ENCODE results near the gene AGTR1. TPM values are rescaled to one million over a fixed set of nuclear protein-coding genes. Genes with fewer than 3 reads are reported as not detected.
"Not testable (repeated sequence)": the region's sequence is repeated elsewhere in the genome, so short reads cannot be mapped to it uniquely, and the experiment has no call there.

The AGTR1 gene
- total RNA-seq, 2 experiments from 2014 or later: not detected

DNA sequence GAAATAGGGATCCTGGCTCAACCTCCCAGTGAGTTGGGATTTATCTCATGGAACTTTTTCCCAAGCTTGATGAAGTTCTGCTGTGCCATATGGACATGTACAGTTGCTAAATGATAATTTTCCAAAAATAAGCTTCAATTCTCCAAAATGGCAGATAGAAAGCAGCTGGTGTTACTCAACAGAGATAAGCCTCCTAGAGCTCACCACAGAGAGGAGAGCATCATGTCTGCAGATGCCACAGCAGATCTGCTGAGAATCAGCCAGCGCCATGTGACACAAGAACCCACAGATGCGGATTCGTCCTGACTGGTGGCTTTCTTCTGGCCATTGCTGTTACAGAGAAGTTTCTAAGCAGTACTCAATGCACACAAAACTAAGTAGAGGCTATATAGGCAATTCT, 50.6 kb downstream of the AGTR1 start:
- POLR2A ChIA-PET: no interaction called here
- Mint-ChIP-seq H3K4me1 (ENCODE audit: low read depth) (no peaks in the 10 kb centered on the region), H3K27me3 (no peaks in the 10 kb centered on the region), H3K4me3 (no peak overlapping the region), H3K36me3 (ENCODE audit: low read depth) (no peaks in the 10 kb centered on the region), H3K27ac (no peak overlapping the region), H3K9me3 (no peaks in the 10 kb centered on the region)
- ATAC-seq (no peak), DNase-seq (no peak)
- intact Hi-C loops (cut with micrococcal nuclease): no loop called here
- CTCF ChIA-PET: interaction anchor here (0.8 kb wide), 1 partner anchor 12 kb away, joined by 3 read pairs; no protein-coding TSS in a partner anchor
- TF ChIP-seq, protein P1, sequence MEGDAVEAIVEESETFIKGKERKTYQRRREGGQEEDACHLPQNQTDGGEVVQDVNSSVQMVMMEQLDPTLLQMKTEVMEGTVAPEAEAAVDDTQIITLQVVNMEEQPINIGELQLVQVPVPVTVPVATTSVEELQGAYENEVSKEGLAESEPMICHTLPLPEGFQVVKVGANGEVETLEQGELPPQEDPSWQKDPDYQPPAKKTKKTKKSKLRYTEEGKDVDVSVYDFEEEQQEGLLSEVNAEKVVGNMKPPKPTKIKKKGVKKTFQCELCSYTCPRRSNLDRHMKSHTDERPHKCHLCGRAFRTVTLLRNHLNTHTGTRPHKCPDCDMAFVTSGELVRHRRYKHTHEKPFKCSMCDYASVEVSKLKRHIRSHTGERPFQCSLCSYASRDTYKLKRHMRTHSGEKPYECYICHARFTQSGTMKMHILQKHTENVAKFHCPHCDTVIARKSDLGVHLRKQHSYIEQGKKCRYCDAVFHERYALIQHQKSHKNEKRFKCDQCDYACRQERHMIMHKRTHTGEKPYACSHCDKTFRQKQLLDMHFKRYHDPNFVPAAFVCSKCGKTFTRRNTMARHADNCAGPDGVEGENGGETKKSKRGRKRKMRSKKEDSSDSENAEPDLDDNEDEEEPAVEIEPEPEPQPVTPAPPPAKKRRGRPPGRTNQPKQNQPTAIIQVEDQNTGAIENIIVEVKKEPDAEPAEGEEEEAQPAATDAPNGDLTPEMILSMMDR (IDR thresholded peaks at IDR 0.05): no peak

DNA sequence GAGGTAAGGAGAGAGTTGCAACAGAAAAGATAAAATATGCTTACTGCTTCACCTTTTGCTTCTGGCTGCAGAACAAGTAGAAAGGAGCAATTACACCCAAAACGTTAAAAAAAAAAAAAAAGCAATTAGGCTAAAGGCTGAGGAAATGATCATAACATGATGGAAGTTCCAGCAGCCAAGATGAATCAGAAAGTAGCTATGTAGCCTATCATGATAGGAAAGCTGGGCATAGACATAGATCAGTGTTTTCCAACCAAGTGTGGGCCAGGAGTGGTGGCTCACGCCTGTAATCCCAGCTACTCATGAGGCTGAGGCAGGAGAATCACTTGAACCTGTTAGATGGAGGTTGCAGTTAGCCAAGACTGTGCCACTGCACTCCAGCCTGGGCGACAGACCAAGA, 52.6 kb downstream of the AGTR1 start:
- ATAC-seq (no peak), DNase-seq (no peak)
- no peaks in the 10 kb centered on the region for H3K4me1 Mint-ChIP-seq (ENCODE audit: low read depth)
- ChIA-PET CTCF (no interaction called here), POLR2A (no interaction called here)
- TF ChIP-seq, protein P1 (IDR thresholded peaks at IDR 0.05): no peak
- no peak overlapping the region for H3K4me3 Mint-ChIP-seq
- intact Hi-C loops (cut with micrococcal nuclease): no loop called here
- no peaks in the 10 kb centered on the region for H3K9me3 Mint-ChIP-seq
- H3K36me3 Mint-ChIP-seq (ENCODE audit: low read depth): no peaks in the 10 kb centered on the region
- H3K27ac Mint-ChIP-seq: no peak overlapping the region
- H3K27me3 Mint-ChIP-seq: no peaks in the 10 kb centered on the region

DNA sequence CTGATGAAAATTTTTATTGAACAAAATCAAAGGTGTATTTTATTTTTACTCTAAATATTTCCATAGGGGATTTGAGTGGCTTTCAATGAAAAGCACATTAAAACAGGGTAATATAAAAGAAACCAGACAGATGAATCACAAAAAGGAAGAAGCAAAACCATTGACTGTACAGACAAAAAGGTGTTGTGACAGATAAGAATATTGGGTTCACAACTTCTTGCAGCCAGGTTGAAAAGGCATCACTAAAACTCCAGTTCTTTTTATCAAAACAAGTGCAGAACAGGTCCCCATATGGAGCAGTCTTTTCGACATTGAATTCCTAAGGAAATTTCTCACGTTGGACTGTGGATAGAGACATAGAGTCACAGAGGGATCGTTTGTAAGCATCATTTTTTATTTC, 53.8 kb downstream of the AGTR1 start:
- ATAC-seq: no peak
- TF ChIP-seq, protein P1 (IDR thresholded peaks at IDR 0.05): no peak

DNA sequence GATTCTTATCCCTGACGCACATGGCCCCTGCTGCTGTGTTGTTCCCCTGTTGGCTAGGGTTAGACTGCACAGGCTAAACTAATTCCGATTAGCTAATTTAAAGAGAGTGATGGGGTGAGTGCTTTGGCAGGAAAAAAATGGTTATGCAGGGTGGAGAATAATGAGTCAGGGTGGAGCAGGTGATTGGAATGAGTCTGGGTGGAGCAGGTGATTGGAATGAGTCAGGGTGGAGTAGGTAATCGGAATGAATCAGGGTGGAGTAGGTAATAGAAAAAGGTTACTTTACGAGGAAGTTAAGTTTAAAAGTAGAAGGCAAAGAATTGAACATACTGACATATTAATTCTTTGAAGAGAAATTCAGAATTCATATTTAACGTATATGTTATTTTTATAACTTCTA, 55.7 kb downstream of the AGTR1 start:
- intact Hi-C loops (cut with micrococcal nuclease); H3K4me3 Mint-ChIP-seq; H3K4me1 Mint-ChIP-seq (ENCODE audit: low read depth); POLR2A ChIA-PET; H3K9me3 Mint-ChIP-seq; ATAC-seq; H3K36me3 Mint-ChIP-seq (ENCODE audit: low read depth); H3K27ac Mint-ChIP-seq; CTCF ChIA-PET; DNase-seq; H3K27me3 Mint-ChIP-seq: not testable (repeated sequence)

More for the DNA sequence above, 53.8 kb downstream of the AGTR1 start:
- intact Hi-C loops (cut with micrococcal nuclease): no loop called here
- H3K27me3 Mint-ChIP-seq: no peaks in the 10 kb centered on the region
- no peak overlapping the region for H3K27ac Mint-ChIP-seq
- ChIA-PET POLR2A (no interaction called here), CTCF (no interaction called here)
- DNase-seq: no peak
- H3K4me1 Mint-ChIP-seq (ENCODE audit: low read depth): no peaks in the 10 kb centered on the region
- no peaks in the 10 kb centered on the region for H3K36me3 Mint-ChIP-seq (ENCODE audit: low read depth)
- H3K4me3 Mint-ChIP-seq: no peak overlapping the region
- no peaks in the 10 kb centered on the region for H3K9me3 Mint-ChIP-seq

DNA sequence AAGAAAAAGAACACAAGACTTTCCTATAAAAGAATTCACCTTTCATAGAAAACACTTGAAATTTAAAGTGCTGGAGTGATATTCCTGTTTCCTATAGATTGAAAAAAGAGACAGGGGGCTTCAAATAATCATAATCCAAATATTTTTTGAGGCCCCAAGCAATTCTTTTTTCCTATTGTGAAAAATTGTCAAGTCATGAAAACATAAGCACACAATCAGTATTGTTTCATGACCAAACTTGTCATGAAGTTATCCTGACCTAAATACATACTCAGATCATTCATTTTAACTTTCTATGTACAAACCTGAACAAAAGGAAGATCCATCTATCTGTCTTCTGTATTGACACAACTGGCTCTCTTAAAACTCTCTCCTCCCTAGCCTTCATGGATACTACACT, 57.9 kb downstream of the AGTR1 start:
- intact Hi-C loops (cut with micrococcal nuclease): no loop called here
- TF ChIP-seq, protein P1 (IDR thresholded peaks at IDR 0.05): no peak
- H3K9me3 Mint-ChIP-seq: no peaks in the 10 kb centered on the region
- H3K4me3 Mint-ChIP-seq: no peak overlapping the region
- ChIA-PET POLR2A (no interaction called here), CTCF (no interaction called here)
- DNase-seq: no peak
- H3K4me1 Mint-ChIP-seq (ENCODE audit: low read depth): no peaks in the 10 kb centered on the region
- no peaks in the 10 kb centered on the region for H3K36me3 Mint-ChIP-seq (ENCODE audit: low read depth)
- H3K27me3 Mint-ChIP-seq: no peaks in the 10 kb centered on the region
- no peak for ATAC-seq
- H3K27ac Mint-ChIP-seq: no peak overlapping the region

DNA sequence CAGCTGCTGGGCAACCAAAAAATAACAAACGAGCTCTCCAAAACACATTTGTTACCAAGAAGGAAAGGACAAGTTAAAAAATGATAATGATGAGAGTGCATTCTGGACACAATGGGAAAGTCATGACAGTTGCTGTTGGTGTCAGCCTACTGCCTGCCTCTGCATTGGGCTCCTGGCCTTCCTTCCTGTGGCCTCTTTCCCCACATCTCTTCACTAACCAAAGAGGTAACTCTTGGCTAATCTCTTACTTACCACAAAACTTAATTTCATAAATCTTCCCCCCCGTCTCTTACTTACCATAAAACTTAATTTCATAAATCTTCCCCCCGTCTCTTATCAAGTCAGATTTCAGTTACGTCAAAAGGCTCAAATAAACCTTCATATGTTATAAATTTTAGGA, 58.6 kb downstream of the AGTR1 start:
- ATAC-seq: no peak
- H3K9me3 Mint-ChIP-seq: no peaks in the 10 kb centered on the region
- H3K4me1 Mint-ChIP-seq (ENCODE audit: low read depth): no peaks in the 10 kb centered on the region
- H3K27me3 Mint-ChIP-seq: no peaks in the 10 kb centered on the region
- no peak for DNase-seq
- H3K4me3 Mint-ChIP-seq: no peak overlapping the region
- CTCF ChIA-PET: no interaction called here
- H3K27ac Mint-ChIP-seq: no peak overlapping the region
- no peaks in the 10 kb centered on the region for H3K36me3 Mint-ChIP-seq (ENCODE audit: low read depth)
- TF ChIP-seq, protein P1 (IDR thresholded peaks at IDR 0.05): no peak
- intact Hi-C loops (cut with micrococcal nuclease): no loop called here
- POLR2A ChIA-PET: no interaction called here
